ENCODE results near the gene KRTAP10-4. TPM values are rescaled to one million over a fixed set of nuclear protein-coding genes. Genes with fewer than 3 reads are reported as not detected.

Gene KRTAP10-4
- total and polyA plus RNA-seq, 9 donors = not detected

- 8 to 20% (median 20%) methylated on average over 5 of the region's 5 CpGs for WGBS, 3 donors
- no peak for DNase-seq
These were observed 14.8 kb upstream of the KRTAP10-4 start, which contains the start of gene KRTAP10-3 for GRCh38 chr21:44558695-44559094. TSS of gene KRTAP10-3 (minus strand) at chr21:44558795. CDS start at chr21:44558715, 80 bp downstream.

GRCh38 chr21:44564099-44564498 is 9.4 kb upstream of the KRTAP10-4 start:
- WGBS, 3 donors = 95 to 96% (median 96%) methylated on average over 1 of the region's 1 CpG
- no peak for DNase-seq
- Histone ChIP-seq H3K27ac (no peak overlapping the region), H3K4me3 (no peak overlapping the region), H3K4me1 (ENCODE audit: insufficient read depth) (no peaks in the 10 kb centered on the region), H3K9me3 (no peaks in the 10 kb centered on the region), H3K27me3 (no peaks in the 10 kb centered on the region), H3K36me3 (no peaks in the 10 kb centered on the region)
- TF ChIP-seq EP300 (IDR thresholded peaks at IDR 0.05) = no peak
- TF ChIP-seq POLR2A (IDR thresholded peaks at IDR 0.05) = no peak
- no peak for TF ChIP-seq CTCF (IDR thresholded peaks at IDR 0.05)
- intact Hi-C loops (cut with DNase I) = no loop called here

More at GRCh38 chr21:44558695-44559094, 14.8 kb upstream of the KRTAP10-4 start, which contains the start of gene KRTAP10-3:
- H3K4me3 ChIP-seq = no peak within 1 kb of the TSS
- no peaks in the 10 kb centered on the region for H3K4me1 ChIP-seq (ENCODE audit: insufficient read depth)
- no peaks in the 10 kb centered on the region for H3K36me3 ChIP-seq
- no peaks in the 10 kb centered on the region for H3K27me3 ChIP-seq
- TF ChIP-seq CTCF (IDR thresholded peaks at IDR 0.05) = no peak
- TF ChIP-seq EP300 (IDR thresholded peaks at IDR 0.05) = no peak
- no peak for TF ChIP-seq POLR2A (IDR thresholded peaks at IDR 0.05)
- H3K9me3 ChIP-seq = no peaks in the 10 kb centered on the region
- intact Hi-C loops (cut with DNase I) = no loop called here
- H3K27ac ChIP-seq = no peak within 1 kb of the TSS

GRCh38 chr21:44564886-44565598 is 8.5 kb upstream of the KRTAP10-4 start:
- intact Hi-C loops (cut with DNase I) = no loop called here
- H3K4me1 ChIP-seq (ENCODE audit: insufficient read depth) = no peaks in the 10 kb centered on the region
- no peak for DNase-seq
- no peak overlapping the region for H3K4me3 ChIP-seq
- WGBS, 3 donors = 33 to 80% (median 38%) methylated on average over 1 of the region's 1 CpG
- H3K27ac ChIP-seq = no peak overlapping the region
- H3K27me3 ChIP-seq = no peaks in the 10 kb centered on the region
- no peaks in the 10 kb centered on the region for H3K36me3 ChIP-seq
- H3K9me3 ChIP-seq = no peaks in the 10 kb centered on the region
- no peak for TF ChIP-seq EP300 (IDR thresholded peaks at IDR 0.05)
- no peak for TF ChIP-seq POLR2A (IDR thresholded peaks at IDR 0.05)
- TF ChIP-seq CTCF (IDR thresholded peaks at IDR 0.05) = no peak

GRCh38 chr21:44566403-44566802 is 7.1 kb upstream of the KRTAP10-4 start:
- Histone ChIP-seq H3K4me1 (ENCODE audit: insufficient read depth) (no peaks in the 10 kb centered on the region), H3K9me3 (no peaks in the 10 kb centered on the region), H3K27ac (no peak overlapping the region), H3K36me3 (no peaks in the 10 kb centered on the region), H3K27me3 (no peaks in the 10 kb centered on the region), H3K4me3 (no peak overlapping the region)
- DNase-seq = no peak
- TF ChIP-seq POLR2A (IDR thresholded peaks at IDR 0.05) (no peak), CTCF (IDR thresholded peaks at IDR 0.05) (no peak), EP300 (IDR thresholded peaks at IDR 0.05) (no peak)
- 70 to 79% (median 77%) methylated on average over 1 of the region's 1 CpG for WGBS, 3 donors
- intact Hi-C loops (cut with DNase I) = no loop called here
